ENCODE data around the gene MYL6B.

DNA sequence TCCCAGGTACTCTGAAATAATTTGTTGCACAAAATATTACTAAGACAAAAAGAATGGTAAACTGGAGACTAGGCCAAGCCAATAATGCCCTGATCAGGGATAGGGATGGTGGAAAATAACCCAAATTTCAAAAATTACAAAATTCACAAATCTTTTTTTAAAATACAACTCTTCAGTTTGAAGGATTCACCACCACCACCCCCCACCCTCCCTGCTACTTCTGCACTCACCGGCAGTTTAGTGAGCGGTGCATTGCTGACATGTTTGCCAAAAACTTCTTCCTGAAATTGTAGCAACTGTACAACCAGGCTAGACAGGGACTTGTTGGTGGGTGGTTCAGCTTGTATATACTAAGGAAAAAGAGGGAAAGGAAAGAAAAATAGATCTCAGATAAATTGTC is 34.6 kb downstream of the MYL6B start:
- TF ChIP-seq, protein P1, sequence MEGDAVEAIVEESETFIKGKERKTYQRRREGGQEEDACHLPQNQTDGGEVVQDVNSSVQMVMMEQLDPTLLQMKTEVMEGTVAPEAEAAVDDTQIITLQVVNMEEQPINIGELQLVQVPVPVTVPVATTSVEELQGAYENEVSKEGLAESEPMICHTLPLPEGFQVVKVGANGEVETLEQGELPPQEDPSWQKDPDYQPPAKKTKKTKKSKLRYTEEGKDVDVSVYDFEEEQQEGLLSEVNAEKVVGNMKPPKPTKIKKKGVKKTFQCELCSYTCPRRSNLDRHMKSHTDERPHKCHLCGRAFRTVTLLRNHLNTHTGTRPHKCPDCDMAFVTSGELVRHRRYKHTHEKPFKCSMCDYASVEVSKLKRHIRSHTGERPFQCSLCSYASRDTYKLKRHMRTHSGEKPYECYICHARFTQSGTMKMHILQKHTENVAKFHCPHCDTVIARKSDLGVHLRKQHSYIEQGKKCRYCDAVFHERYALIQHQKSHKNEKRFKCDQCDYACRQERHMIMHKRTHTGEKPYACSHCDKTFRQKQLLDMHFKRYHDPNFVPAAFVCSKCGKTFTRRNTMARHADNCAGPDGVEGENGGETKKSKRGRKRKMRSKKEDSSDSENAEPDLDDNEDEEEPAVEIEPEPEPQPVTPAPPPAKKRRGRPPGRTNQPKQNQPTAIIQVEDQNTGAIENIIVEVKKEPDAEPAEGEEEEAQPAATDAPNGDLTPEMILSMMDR (IDR thresholded peaks at IDR 0.05), result no peak
- no peak for TF ChIP-seq POLR2A (IDR thresholded peaks at IDR 0.05)
